K562 (cell line): ENCODE measurements around the gene MYH3. TPM values are rescaled to one million over a fixed set of nuclear protein-coding genes. Genes with fewer than 3 reads are reported as not detected.

ENCODE experiments used
- ATAC-seq: fragments of 200-7000 bp; cut with Tn5 transposase; 3 replicates; pipeline ENCODE4 v1.9.1; 2020; ENCODE audit warnings: moderate library complexity
- BruUV-seq: library from RNA; stranded (reverse); fragments of 400-500 nt; replicated peaks from 2 replicates; lab custom pipeline; 2021; lab: Mats Ljungman, UMichigan
- CTCF ChIA-PET: fragments of 300-600 bp; formaldehyde crosslinking; extraction: SDS; loops from one replicate; lab custom pipeline; 2021; ENCODE audit warnings: low intra/inter-chr PET ratio; lab: Yijun Ruan, JAX
- POLR2A ChIA-PET: fragments of 300-600, 350-650 bp; sonication (Branson Sonifier 250); formaldehyde crosslinking; extraction: SDS; loops from one replicate; lab custom pipeline; 2021; ENCODE audit warnings: antibody characterized with exemption, inconsistent platforms; lab: Yijun Ruan, JAX
- DNase-seq, 4 experiments: peaks; one replicate each; pipeline versions ENCODE4 v3.0.0 to v3.0.0-alpha.2; 2011 to 2018; ENCODE audit warnings: low spot score in 3 of 4, mixed read lengths in 3 of 4; ENCODE audit errors: extremely low read depth in 1 of 4
- FAIRE-seq: peaks from 2 replicates; lab custom pipeline; 2011; peaks lifted over from hg19 to GRCh38; lab: Jason Lieb, UNC
- H2AFZ ChIP-seq: 2 replicates; pipeline ENCODE4 v1.6.0; 2011; ENCODE audit warnings: low read depth, low read length, control low read depth, inconsistent platforms
- H3K27ac ChIP-seq: fragments of 200-600 bp; 3 replicates; pipeline ENCODE4 v1.8.0; 2011; ENCODE audit warnings: low read depth, mild to moderate bottlenecking, control low read depth, inconsistent platforms, low read length, moderate library complexity, mixed read lengths; ENCODE audit errors: extremely low read depth
- H3K27me3 ChIP-seq, 2 experiments: fragments of 300-600 bp in 1 of 2; 2 replicates in 1 of 2; 3 replicates in 1 of 2; pipeline versions ENCODE4 v1.6.0 to v1.8.0; 2011; ENCODE audit warnings: inconsistent platforms in 2 of 2, low read length in 2 of 2, mild to moderate bottlenecking in 1 of 2, mixed read lengths in 1 of 2, moderate library complexity in 1 of 2; ENCODE audit not compliant: control insufficient read depth in 2 of 2, insufficient read depth in 2 of 2
- H3K36me3 ChIP-seq: fragments of 300-600 bp; 3 replicates; pipeline ENCODE4 v1.8.0; 2011; ENCODE audit warnings: mild to moderate bottlenecking, low read length, inconsistent platforms; ENCODE audit not compliant: control insufficient read depth, insufficient read depth
- H3K4me1 ChIP-seq, 2 experiments: fragments of 200-600 bp in 1 of 2; replicated peaks in 1 of 2; 2 replicates in 1 of 2; 3 replicates in 1 of 2; pipeline versions ENCODE4 v1.5.1 to v1.8.0; 2011; ENCODE audit warnings: inconsistent platforms in 2 of 2, low read length in 2 of 2, mild to moderate bottlenecking in 1 of 2, mixed read lengths in 1 of 2, moderate library complexity in 1 of 2; ENCODE audit not compliant: control insufficient read depth in 2 of 2, insufficient read depth in 2 of 2
- H3K4me2 ChIP-seq: 2 replicates; pipeline ENCODE4 v1.6.1; 2011; ENCODE audit warnings: low read length, control low read depth, inconsistent platforms, mixed read lengths; ENCODE audit not compliant: insufficient read depth
- H3K4me3 ChIP-seq: fragments of 200-600 bp; sonication (generic), shearing (Covaris generic); 2 replicates; pipeline ENCODE4 v1.5.1; 2016; ENCODE audit warnings: control low read depth, inconsistent platforms
- H3K79me2 ChIP-seq: fragments of 200-600 bp; 3 replicates; pipeline ENCODE4 v1.8.0; 2011; ENCODE audit warnings: low read length, inconsistent platforms; ENCODE audit not compliant: control insufficient read depth, insufficient read depth
- H3K9ac ChIP-seq, 2 experiments: 2 replicates each; pipeline versions ENCODE4 v1.6.0 to v1.6.1; 2011; ENCODE audit warnings: low read depth in 2 of 2, low read length in 2 of 2, control low read depth in 1 of 2, inconsistent platforms in 1 of 2, mild to moderate bottlenecking in 1 of 2, mixed read lengths in 1 of 2; ENCODE audit not compliant: insufficient read depth in 1 of 2
- H3K9me1 ChIP-seq: one replicate; pipeline ENCODE4 v1.6.0; 2011; ENCODE audit warnings: inconsistent platforms, mild to moderate bottlenecking, low read length, moderate library complexity; ENCODE audit not compliant: control insufficient read depth, insufficient read depth
- H3K9me3 ChIP-seq: replicated peaks from 2 replicates; pipeline ENCODE4 v1.5.1; 2011; ENCODE audit warnings: low read depth, low read length, inconsistent platforms; ENCODE audit not compliant: control insufficient read depth, insufficient read depth
- H4K20me1 ChIP-seq: replicated peaks from 2 replicates; pipeline ENCODE4 v1.6.1; 2011; ENCODE audit warnings: low read length, inconsistent platforms, mixed read lengths; ENCODE audit not compliant: control insufficient read depth, insufficient read depth
- BRF1 ChIP-seq: IDR thresholded peaks from 3 replicates; pipeline ENCODE4 v1.6.1; 2011; ENCODE audit warnings: borderline replicate concordance, mild to moderate bottlenecking; ENCODE audit not compliant: insufficient read length; ENCODE audit errors: extremely low read depth
- ESRRA ChIP-seq: fragments of 450-650 bp; IDR thresholded peaks from 2 replicates; pipeline ENCODE4 v1.6.1; 2014; ENCODE audit warnings: low read depth, mild to moderate bottlenecking, moderate library complexity, borderline replicate concordance
- MECOM ChIP-seq: fragments of 250-450 bp; sonication (Bioruptor Pico); IDR thresholded peaks from 2 replicates; pipeline ENCODE4 v1.8.0; 2022; ENCODE audit warnings: inconsistent platforms
- MEF2A ChIP-seq: IDR thresholded peaks from 2 replicates; pipeline ENCODE4 v1.6.1; 2011; ENCODE audit warnings: low read depth, mild to moderate bottlenecking, low read length, moderate library complexity; ENCODE audit not compliant: control insufficient read depth
- RBM22 ChIP-seq: fragments of 200-400 bp; formaldehyde crosslinking; IDR thresholded peaks from 2 replicates; pipeline ENCODE4 v1.6.1; 2018; ENCODE audit warnings: low read length, low read depth; ENCODE audit not compliant: poor library complexity, severe bottlenecking
- ZNF239 ChIP-seq: fragments of 250-450 bp; sonication (Bioruptor Pico); IDR thresholded peaks from 2 replicates; pipeline ENCODE4 v1.4.0; 2020; ENCODE audit warnings: mild to moderate bottlenecking
- WGBS: fragments of 100-300 bp; shearing (Covaris generic); methylation state at CpG from one replicate; pipeline ENCODE4 v1.1.6; 2016; ENCODE audit warnings: low coverage, mixed read lengths; ENCODE audit not compliant: insufficient coverage; ENCODE audit errors: missing lambda C conversion rate; 5-methylcytosine and 5-hydroxymethylcytosine counted together
- in situ Hi-C: fragments of 300-500 bp; cut with MboI; formaldehyde crosslinking; loops from 4 replicates; pipeline ENCODE4 v1.15.0; 2018; ENCODE audit warnings: inconsistent platforms, mixed read lengths
- intact Hi-C: fragments of 100-400 bp; cut with micrococcal nuclease; formaldehyde crosslinking; loops from 2 replicates; pipeline ENCODE4 v1.14.2; 2022
- polyA plus RNA-seq, 8 experiments: library from polyadenylated mRNA; depleted of rRNA in 4 of 8; stranded (reverse) in 5 of 8; unstranded in 3 of 8; fragments of >200 nt; fragmentation: Nextera tagmentation in 2 of 8; fragmentation: Illumina TruSeq in 1 of 8; extraction: Ambion mirVana in 2 of 8; extraction: Trizol in 1 of 8; gene quantifications; 2 replicates each; pipeline versions ENCODE4 v1.2.1 to v1.2.3, GENCODE V29; 2011 to 2014; ENCODE audit warnings: inconsistent platforms in 1 of 8, missing spikeins in 1 of 8
- total RNA-seq, 7 experiments: library from RNA; depleted of rRNA in 6 of 7; stranded (reverse); fragments of >200 nt in 6 of 7; fragmentation: Illumina TruSeq in 2 of 7; extraction: Trizol in 2 of 7; gene quantifications; 2 replicates each; pipeline versions ENCODE4 v1.2.1 to v1.2.3, GENCODE V29; 2011 to 2021; ENCODE audit warnings: low replicate concordance in 1 of 7

The MYH3 gene
- total and polyA plus RNA-seq, 9 of the 15 experiments (the other 6 are each of a cell fraction or from before 2014, with no cell fraction given) = 0.24 to 0.75 (median 0.40) TPM; not detected in 1

- POLR2A ChIA-PET = interaction anchor here (1.5 kb wide), 1 partner anchor 291 kb away, joined by 6 read pairs; no protein-coding TSS in a partner anchor
- 30% methylated on average over 4 of the region's 6 CpGs for WGBS
- Histone ChIP-seq H3K9ac (no peak overlapping the region), H3K4me1 (no peaks in the 10 kb centered on the region; a peak in 1 of 5 replicates), H3K27me3 (no peaks in the 10 kb centered on the region), H3K9me1 (no peaks in the 10 kb centered on the region), H4K20me1 (0 out of 2 replicates have a peak, but pooled peaks cover 4% of the 10 kb centered on the region), H3K4me3 (no peak overlapping the region), H2AFZ (no peak overlapping the region), H3K79me2 (no peaks in the 10 kb centered on the region), H3K27ac (no peak overlapping the region), H3K36me3 (no peaks in the 10 kb centered on the region), H3K4me2 (no peak overlapping the region), H3K9me3 (no peaks in the 10 kb centered on the region)
- CTCF ChIA-PET = interaction anchor here (0.8 kb wide), 1 partner anchor 228 kb away, joined by 3 read pairs; no protein-coding TSS in a partner anchor
- TF ChIP-seq ZNF239 (CRISPR knock-in tag) (no peak), ESRRA (no peak), MEF2A (no peak), MECOM (CRISPR knock-in tag) (no peak), BRF1 (no peak), RBM22 (no peak)
- BruUV-seq = no TSS peak
- FAIRE-seq (no peak), DNase-seq (no peak), ATAC-seq (no peak)
- in situ Hi-C loops (loop anchor here (10.0 kb wide), 2 partner anchors 292 to 692 kb away; no protein-coding TSS in a partner anchor), intact Hi-C loops (loop anchor here (5.0 kb wide), 1 partner anchor 695 kb away; no protein-coding TSS in a partner anchor)
Observed at GRCh38 chr17:10617120-10617505, 40.0 kb downstream of the MYH3 start.
